ENCODE measurements around the gene ENDOV. TPM values are rescaled to one million over a fixed set of nuclear protein-coding genes. Genes with fewer than 3 reads are reported as not detected.
A peak's percentile ranks its signal among the peaks of the same experiment; 100 is the strongest.

Gene ENDOV
- total and polyA plus RNA-seq, 2 donors (not counting 3 experiments of a cell fraction or from before 2014, with no cell fraction given): 20.4 to 25.9 TPM

DNA sequence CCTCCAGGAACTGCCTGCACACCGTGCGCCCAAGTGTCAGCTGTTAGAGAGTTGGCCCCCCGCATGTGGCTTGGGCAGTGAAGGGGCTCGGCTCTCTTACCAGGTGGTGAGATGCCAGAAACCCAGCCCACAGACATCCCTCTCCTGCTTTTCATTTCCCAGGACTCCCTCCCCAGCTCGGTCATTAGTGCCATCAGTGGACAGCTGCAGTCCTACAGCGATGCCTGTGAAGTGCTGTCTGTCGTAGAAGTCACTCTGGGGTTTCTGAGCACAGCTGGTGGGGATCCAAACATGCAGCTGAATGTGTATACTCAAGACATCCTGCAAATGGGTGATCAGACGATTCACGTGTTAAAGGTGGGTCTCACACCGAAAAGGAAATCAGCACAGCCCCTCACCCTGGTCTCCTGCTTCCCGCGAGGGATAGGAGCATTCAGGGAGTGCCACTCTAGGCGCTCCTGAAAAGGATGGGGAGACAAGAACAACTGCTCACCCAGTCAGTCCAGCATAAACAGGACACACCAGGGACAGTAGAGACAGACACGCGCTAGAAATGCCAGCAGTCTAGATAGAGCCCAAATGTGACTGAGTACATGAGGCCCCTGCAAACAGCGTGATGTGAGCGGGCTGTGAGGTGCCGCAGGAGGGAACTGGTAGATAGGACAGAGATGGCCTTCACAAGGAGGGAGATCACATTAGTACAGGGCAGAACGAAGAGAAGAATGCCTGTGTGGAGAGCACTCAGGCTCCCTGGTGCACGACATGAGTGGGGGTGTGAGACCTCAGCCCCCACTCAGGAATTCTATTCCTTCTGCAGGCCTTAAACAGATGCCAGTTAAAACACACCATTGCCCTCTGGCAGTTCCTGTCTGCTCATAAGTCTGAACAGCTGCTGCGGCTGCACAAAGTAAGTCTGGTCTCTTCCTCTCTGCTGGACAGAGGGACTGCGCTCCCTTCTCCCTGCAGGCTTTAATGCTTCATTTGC, 25.7 kb upstream of the ENDOV start:
- Histone ChIP-seq H2AFZ (ENCODE audit: low read depth, low read length) (no peak overlapping the region), H3K9ac (replicated peaks; ENCODE audit: extremely low read depth, insufficient read depth, low read length) (no peak overlapping the region), H3K9me3 (replicated peaks; ENCODE audit: control insufficient read depth, insufficient read depth, low read length) (no peaks in the 10 kb centered on the region), H3K79me2 (ENCODE audit: control insufficient read depth, insufficient read depth, low read length) (no peaks in the 10 kb centered on the region), H4K20me1 (replicated peaks; ENCODE audit: control insufficient read depth, extremely low read depth, insufficient read depth, low read length) (no peaks in the 10 kb centered on the region), H3K4me2 (ENCODE audit: insufficient read depth, low read length) (no peak overlapping the region), H3K4me3 (replicated peaks in 1 of 3; ENCODE audit: insufficient read depth in 1 of 3, low read depth in 1 of 3, low read length in 3 of 3) (no peak overlapping the region), H3K9me1 (replicated peaks; ENCODE audit: control insufficient read depth, extremely low read depth, insufficient read depth, low read length) (no peaks in the 10 kb centered on the region), H3K4me1 (ENCODE audit: control insufficient read depth, extremely low read depth, insufficient read depth, low read length) (no peaks in the 10 kb centered on the region), H3K36me3 (ENCODE audit: control insufficient read depth in 2 of 2, extremely low read depth in 1 of 2, insufficient read depth in 2 of 2, low read length in 2 of 2) (peaks cover 10 to 47% of the 10 kb centered on the region in 2 experiments), H3K27ac (ENCODE audit: insufficient read depth, low read depth, low read length) (no peak overlapping the region), H3K27me3 (ENCODE audit: control insufficient read depth in 2 of 2, insufficient read depth in 2 of 2, low read length in 2 of 2) (no peaks in the 10 kb centered on the region)
- CTCF ChIA-PET: no interaction called here
- TF ChIP-seq JUN (IDR thresholded peaks at IDR 0.05; ENCODE audit: borderline replicate concordance, insufficient read depth, insufficient read length, low read depth) (no peak), POLR2A (IDR thresholded peaks at IDR 0.05; ENCODE audit: low read depth, low read length) (no peak), GATA2 (IDR thresholded peaks at IDR 0.05; ENCODE audit: insufficient read depth, insufficient read length, low read depth, low read length) (no peak), MYC (IDR thresholded peaks at IDR 0.05; ENCODE audit: low read depth, low read length) (no peak), FOS (IDR thresholded peaks at IDR 0.05; ENCODE audit: borderline replicate concordance, insufficient read depth, low read length) (no peak), POLR2AphosphoS5 (IDR thresholded peaks at IDR 0.05; ENCODE audit: insufficient read depth, low read depth, low read length) (no peak), EZH2 (IDR thresholded peaks at IDR 0.05; ENCODE audit: borderline replicate concordance, low read depth, low read length, severe bottlenecking) (no peak)
- TF ChIP-seq, protein P1, sequence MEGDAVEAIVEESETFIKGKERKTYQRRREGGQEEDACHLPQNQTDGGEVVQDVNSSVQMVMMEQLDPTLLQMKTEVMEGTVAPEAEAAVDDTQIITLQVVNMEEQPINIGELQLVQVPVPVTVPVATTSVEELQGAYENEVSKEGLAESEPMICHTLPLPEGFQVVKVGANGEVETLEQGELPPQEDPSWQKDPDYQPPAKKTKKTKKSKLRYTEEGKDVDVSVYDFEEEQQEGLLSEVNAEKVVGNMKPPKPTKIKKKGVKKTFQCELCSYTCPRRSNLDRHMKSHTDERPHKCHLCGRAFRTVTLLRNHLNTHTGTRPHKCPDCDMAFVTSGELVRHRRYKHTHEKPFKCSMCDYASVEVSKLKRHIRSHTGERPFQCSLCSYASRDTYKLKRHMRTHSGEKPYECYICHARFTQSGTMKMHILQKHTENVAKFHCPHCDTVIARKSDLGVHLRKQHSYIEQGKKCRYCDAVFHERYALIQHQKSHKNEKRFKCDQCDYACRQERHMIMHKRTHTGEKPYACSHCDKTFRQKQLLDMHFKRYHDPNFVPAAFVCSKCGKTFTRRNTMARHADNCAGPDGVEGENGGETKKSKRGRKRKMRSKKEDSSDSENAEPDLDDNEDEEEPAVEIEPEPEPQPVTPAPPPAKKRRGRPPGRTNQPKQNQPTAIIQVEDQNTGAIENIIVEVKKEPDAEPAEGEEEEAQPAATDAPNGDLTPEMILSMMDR (IDR thresholded peaks at IDR 0.05; ENCODE audit: extremely low read depth in 1 of 2, insufficient read depth in 1 of 2, low read depth in 1 of 2, low read length in 2 of 2): no peak
- TF ChIP-seq, protein P2, sequence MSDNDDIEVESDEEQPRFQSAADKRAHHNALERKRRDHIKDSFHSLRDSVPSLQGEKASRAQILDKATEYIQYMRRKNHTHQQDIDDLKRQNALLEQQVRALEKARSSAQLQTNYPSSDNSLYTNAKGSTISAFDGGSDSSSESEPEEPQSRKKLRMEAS (IDR thresholded peaks at IDR 0.05; ENCODE audit: insufficient read depth, insufficient read length): no peak
- dilution Hi-C loops (cut with MboI; ENCODE audit: extremely low pct_ligation_motif_present, low sequenced_read_pairs) (no loop called here), intact Hi-C loops (cut with micrococcal nuclease) (no loop called here)
- FAIRE-seq (no peak), DNase-seq (ENCODE audit: low read depth, low spot score) (peak; percentile 73)
- BruUV-seq (replicated peaks): TSS peak; percentile 3
- POLR2A ChIA-PET: no interaction called here

Measured in endothelial cell of umbilical vein (primary cell).